Fibroblast of pulmonary artery (primary cell): ENCODE results near the gene PIGL.
"Not testable (repeated sequence)": the region's sequence is repeated elsewhere in the genome, so short reads cannot be mapped to it uniquely, and the experiment has no call there.

Source experiments
- DNase-seq: peaks from one replicate; pipeline ENCODE4 v3.0.0-alpha.2; 2010; ENCODE audit warnings: low read depth
- H3K4me3 ChIP-seq: replicated peaks from 2 replicates; pipeline ENCODE4 v1.5.1; 2011; ENCODE audit warnings: low read depth, mild to moderate bottlenecking, control low read depth, low read length, moderate library complexity
- CTCF ChIP-seq: IDR thresholded peaks from 2 replicates; pipeline ENCODE4 v1.5.1; 2011; ENCODE audit warnings: mild to moderate bottlenecking, control low read depth, low read length, inconsistent platforms; ENCODE audit errors: missing control alignments

PIGL gene

GRCh38 chr17:16286947-16287562 lies 70.0 kb downstream of the PIGL start:
- TF ChIP-seq CTCF: peak; percentile 31
- no peak overlapping the region for H3K4me3 ChIP-seq
- peak; percentile 49 for DNase-seq

GRCh38 chr17:16287563-16288027 lies 70.6 kb downstream of the PIGL start:
- peak overlapping the region; percentile 28 for H3K4me3 ChIP-seq
- peak; percentile 10 for TF ChIP-seq CTCF
- DNase-seq: peak; percentile 87

GRCh38 chr17:16288860-16289571 lies 72.0 kb downstream of the PIGL start:
- H3K4me3 ChIP-seq: no peak overlapping the region
- no peak for TF ChIP-seq CTCF
- DNase-seq: no peak

- TF ChIP-seq CTCF: no peak
- no peak for DNase-seq
- no peak overlapping the region for H3K4me3 ChIP-seq
These were observed 76.9 kb downstream of the PIGL start for GRCh38 chr17:16293931-16294330.

GRCh38 chr17:16294560-16294959 lies 77.5 kb downstream of the PIGL start:
- TF ChIP-seq CTCF: no peak
- no peak for DNase-seq
- no peak overlapping the region for H3K4me3 ChIP-seq

- H3K4me3 ChIP-seq, DNase-seq: not testable (repeated sequence)
These were observed 79.1 kb downstream of the PIGL start for GRCh38 chr17:16296072-16296471.

GRCh38 chr17:16297367-16298139 lies 80.5 kb downstream of the PIGL start:
- DNase-seq: no peak
- TF ChIP-seq CTCF: no peak
- H3K4me3 ChIP-seq: no peak overlapping the region
